Astrocyte of the cerebellum (primary cell): Measurements from ENCODE around the gene CCDC88B.

ENCODE experiments used
- DNase-seq: peaks from one replicate; pipeline ENCODE4 v3.0.0-alpha.2; 2011; ENCODE audit warnings: low read depth
- H3K4me3 ChIP-seq: 2 replicates; pipeline ENCODE4 v1.5.1; 2011; ENCODE audit warnings: mild to moderate bottlenecking, low read depth, low read length, moderate library complexity
- CTCF ChIP-seq: IDR thresholded peaks from 2 replicates; pipeline ENCODE4 v1.5.1; 2012; ENCODE audit warnings: low read length, low read depth, moderate library complexity, mild to moderate bottlenecking; ENCODE audit errors: missing control alignments
- in situ Hi-C: cut with HindIII; loops from 2 replicates; pipeline ENCODE4 v1.10.0; 2017; ENCODE audit warnings: low sequenced_read_pairs

Gene CCDC88B

GRCh38 chr11:64401775-64402174, 61.8 kb downstream of the CCDC88B start:
- in situ Hi-C loops = no loop called here

GRCh38 chr11:64403106-64403505, 63.1 kb downstream of the CCDC88B start:
- no peak for TF ChIP-seq CTCF
- in situ Hi-C loops = no loop called here
- DNase-seq = no peak
- no peak overlapping the region for H3K4me3 ChIP-seq

More at GRCh38 chr11:64401775-64402174, 61.8 kb downstream of the CCDC88B start:
- DNase-seq = no peak
- H3K4me3 ChIP-seq = no peak overlapping the region
- TF ChIP-seq CTCF = no peak

GRCh38 chr11:64406221-64406946, 66.4 kb downstream of the CCDC88B start:
- in situ Hi-C loops = no loop called here
- H3K4me3 ChIP-seq = no peak overlapping the region
- DNase-seq = no peak
- no peak for TF ChIP-seq CTCF
